SH-SY5Y (cell line): ENCODE results near the gene PER1.

ENCODE experiments used
- GATA2 ChIP-seq: IDR thresholded peaks from 2 replicates; pipeline ENCODE4 v1.6.1; 2011; ENCODE audit warnings: mild to moderate bottlenecking, low read depth, low read length
- GATA3 ChIP-seq: IDR thresholded peaks from 2 replicates; pipeline ENCODE4 v1.6.1; 2011; ENCODE audit warnings: low read depth, mild to moderate bottlenecking, low read length, moderate library complexity

DNA sequence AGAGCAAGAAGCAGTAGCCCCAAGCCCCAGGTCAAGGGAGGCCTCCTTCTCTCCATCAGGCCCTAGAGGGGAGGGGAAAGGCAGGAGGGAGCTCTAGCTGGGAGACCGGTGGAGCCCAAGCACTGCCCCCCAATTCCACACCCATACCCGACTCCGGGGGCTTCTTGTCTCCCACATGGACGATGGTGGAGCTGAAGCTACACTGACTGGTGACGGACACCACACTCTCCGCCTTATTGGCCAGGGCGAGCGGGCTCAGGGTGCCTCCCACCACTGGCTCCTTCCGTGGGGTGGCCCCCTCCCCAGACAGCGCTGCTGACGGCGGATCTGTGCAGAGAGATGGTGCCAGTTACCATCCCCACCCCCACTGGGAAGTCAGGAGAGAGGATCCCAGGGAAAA is 6.4 kb downstream of the PER1 start:
- no peak for TF ChIP-seq GATA2
- TF ChIP-seq GATA3, result no peak
